ENCODE results near the gene NHS. TPM values are rescaled to one million over a fixed set of nuclear protein-coding genes. Genes with fewer than 3 reads are reported as not detected.
"Not testable (repeated sequence)": the region's sequence is repeated elsewhere in the genome, so short reads cannot be mapped to it uniquely, and the experiment has no call there.

Gene NHS
- polyA plus RNA-seq, 2 of the 4 experiments (the other 2 are of a cell fraction) = 3.6 to 5.0 TPM

DNA sequence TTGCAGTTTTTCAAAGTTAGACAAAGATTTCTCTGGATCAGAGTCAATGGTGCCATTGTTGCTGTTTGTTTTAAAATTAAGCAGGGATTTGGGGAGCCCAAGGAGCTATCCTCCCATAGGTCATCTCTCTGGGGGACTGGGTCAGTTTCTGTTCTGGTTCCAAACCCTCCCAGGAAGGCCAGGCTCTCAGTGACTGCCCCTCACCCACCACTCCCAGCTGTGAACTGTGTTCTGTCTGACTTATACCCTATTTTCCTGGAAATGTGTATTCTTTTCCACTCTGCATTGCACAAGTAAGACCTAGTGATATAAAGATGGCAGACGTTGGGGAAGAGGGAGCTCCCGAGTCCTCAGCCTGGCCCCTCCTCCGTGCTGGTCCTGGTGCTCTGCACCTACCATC, 65.8 kb downstream of the NHS start:
- Histone ChIP-seq H3K4me1 (peaks cover 31% of the 10 kb centered on the region), H3K4me3 (no peak overlapping the region), H3K4me2 (no peak overlapping the region), H3K27ac (no peak overlapping the region), H3K9me3 (no peaks in the 10 kb centered on the region)
- no peak for ATAC-seq
- ChIA-PET POLR2A (no interaction called here), CTCF (interaction anchor here (0.6 to 0.8 kb wide), 3 partner anchors 18 to 836 kb away, joined by 3 read pairs; no protein-coding TSS in a partner anchor)
- no peak for DNase-seq (ENCODE audit: low read depth in 1 of 2, low spot score in 1 of 2)
- TF ChIP-seq POLR2A (IDR thresholded peaks at IDR 0.05; ENCODE audit: low read length) = no peak
- no peak for TF ChIP-seq E2F6 (IDR thresholded peaks at IDR 0.05; ENCODE audit: borderline replicate concordance, low read depth)
- TF ChIP-seq RNF2 (IDR thresholded peaks at IDR 0.05; ENCODE audit: borderline replicate concordance, low read depth) = no peak
- TF ChIP-seq, protein P1, sequence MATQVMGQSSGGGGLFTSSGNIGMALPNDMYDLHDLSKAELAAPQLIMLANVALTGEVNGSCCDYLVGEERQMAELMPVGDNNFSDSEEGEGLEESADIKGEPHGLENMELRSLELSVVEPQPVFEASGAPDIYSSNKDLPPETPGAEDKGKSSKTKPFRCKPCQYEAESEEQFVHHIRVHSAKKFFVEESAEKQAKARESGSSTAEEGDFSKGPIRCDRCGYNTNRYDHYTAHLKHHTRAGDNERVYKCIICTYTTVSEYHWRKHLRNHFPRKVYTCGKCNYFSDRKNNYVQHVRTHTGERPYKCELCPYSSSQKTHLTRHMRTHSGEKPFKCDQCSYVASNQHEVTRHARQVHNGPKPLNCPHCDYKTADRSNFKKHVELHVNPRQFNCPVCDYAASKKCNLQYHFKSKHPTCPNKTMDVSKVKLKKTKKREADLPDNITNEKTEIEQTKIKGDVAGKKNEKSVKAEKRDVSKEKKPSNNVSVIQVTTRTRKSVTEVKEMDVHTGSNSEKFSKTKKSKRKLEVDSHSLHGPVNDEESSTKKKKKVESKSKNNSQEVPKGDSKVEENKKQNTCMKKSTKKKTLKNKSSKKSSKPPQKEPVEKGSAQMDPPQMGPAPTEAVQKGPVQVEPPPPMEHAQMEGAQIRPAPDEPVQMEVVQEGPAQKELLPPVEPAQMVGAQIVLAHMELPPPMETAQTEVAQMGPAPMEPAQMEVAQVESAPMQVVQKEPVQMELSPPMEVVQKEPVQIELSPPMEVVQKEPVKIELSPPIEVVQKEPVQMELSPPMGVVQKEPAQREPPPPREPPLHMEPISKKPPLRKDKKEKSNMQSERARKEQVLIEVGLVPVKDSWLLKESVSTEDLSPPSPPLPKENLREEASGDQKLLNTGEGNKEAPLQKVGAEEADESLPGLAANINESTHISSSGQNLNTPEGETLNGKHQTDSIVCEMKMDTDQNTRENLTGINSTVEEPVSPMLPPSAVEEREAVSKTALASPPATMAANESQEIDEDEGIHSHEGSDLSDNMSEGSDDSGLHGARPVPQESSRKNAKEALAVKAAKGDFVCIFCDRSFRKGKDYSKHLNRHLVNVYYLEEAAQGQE (IDR thresholded peaks at IDR 0.05) = no peak
- no peak for TF ChIP-seq ATOH8 (CRISPR knock-in tag; IDR thresholded peaks at IDR 0.05; ENCODE audit: low read depth)
- no peak for TF ChIP-seq RARB (CRISPR knock-in tag; IDR thresholded peaks at IDR 0.05)
- FAIRE-seq = no peak
- WGBS (ENCODE audit: missing lambda C conversion rate) = 80% methylated on average over 3 of the region's 3 CpGs

GRCh38 chrX:17441965-17442364, 67.0 kb downstream of the NHS start:
- Histone ChIP-seq H3K4me3 (no peak overlapping the region), H3K4me1 (peaks cover 36% of the 10 kb centered on the region), H3K27ac (no peak overlapping the region; a peak in 1 of 6 replicates), H3K4me2 (no peak overlapping the region), H3K9me3 (no peaks in the 10 kb centered on the region)
- ChIA-PET POLR2A (no interaction called here), CTCF (interaction anchor here (1.8 kb wide), 1 partner anchor 149 kb away, joined by 3 read pairs; no protein-coding TSS in a partner anchor)
- TF ChIP-seq POLR2AphosphoS2 (conservative IDR thresholded peaks at IDR 0.05; ENCODE audit: low read length) = no peak
- TF ChIP-seq MAFK (IDR thresholded peaks at IDR 0.05; ENCODE audit: partially characterized antibody) = peak; percentile 9
- no peak for FAIRE-seq
- no peak for DNase-seq (ENCODE audit: low read depth in 1 of 2, low spot score in 1 of 2)
- peak in 1 of 2 experiments; percentile 45; a peak in 1 of 6 replicates for ATAC-seq

DNA sequence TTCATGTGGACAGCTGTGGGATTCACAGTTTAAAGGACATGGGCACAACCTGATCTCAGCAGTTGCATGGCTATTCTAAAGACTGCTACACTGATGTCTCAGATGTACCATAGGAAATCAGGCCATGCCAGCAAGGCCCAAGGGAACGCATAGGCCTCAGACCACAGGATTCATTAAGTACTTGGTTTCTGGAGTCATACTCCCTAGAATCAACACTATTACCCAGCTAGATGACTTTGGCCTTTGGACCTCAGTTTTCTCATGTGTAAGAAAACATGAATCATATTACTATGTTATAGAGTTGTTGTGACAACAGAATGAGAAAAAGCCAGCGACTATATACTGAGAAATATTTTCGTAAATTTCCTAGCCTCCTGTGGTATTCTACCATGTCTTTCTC, 67.9 kb downstream of the NHS start:
- ChIA-PET POLR2A (no interaction called here), CTCF (interaction anchor here (1.6 to 1.8 kb wide), 2 partner anchors 114 to 148 kb away, joined by 3 read pairs; no protein-coding TSS in a partner anchor)
- WGBS (ENCODE audit: missing lambda C conversion rate) = 91% methylated on average over 3 of the region's 3 CpGs

GRCh38 chrX:17443556-17443955, 68.6 kb downstream of the NHS start:
- no peak overlapping the region for H3K27ac ChIP-seq
- H3K9me3 ChIP-seq = no peaks in the 10 kb centered on the region
- WGBS (ENCODE audit: missing lambda C conversion rate) = 89% methylated on average over 4 of the region's 4 CpGs
- no peak for TF ChIP-seq SMC3 (IDR thresholded peaks at IDR 0.05)
- no peak for TF ChIP-seq FOSB (CRISPR knock-in tag; IDR thresholded peaks at IDR 0.05)
- no peak overlapping the region for H3K4me2 ChIP-seq
- ChIA-PET POLR2A (no interaction called here), CTCF (interaction anchor here (1.0 to 1.6 kb wide), 2 partner anchors 30 to 114 kb away, joined by 3 read pairs; no protein-coding TSS in a partner anchor)
- no peak for DNase-seq (ENCODE audit: low read depth in 1 of 2, low spot score in 1 of 2)
- FAIRE-seq = no peak
- no peak for ATAC-seq
- H3K4me1 ChIP-seq = peaks cover 52% of the 10 kb centered on the region
- H3K4me3 ChIP-seq = no peak overlapping the region

More for the DNA sequence above, 67.9 kb downstream of the NHS start:
- DNase-seq (ENCODE audit: low read depth in 1 of 2, low spot score in 1 of 2) (peak in 1 of 2 experiments; percentile 34), ATAC-seq (peak in 1 of 2 experiments; percentile 25; a peak in 2 of 6 replicates), FAIRE-seq (no peak)
- TF ChIP-seq ZFP36 (IDR thresholded peaks at IDR 0.05; ENCODE audit: borderline replicate concordance, partially characterized antibody) (no peak), RFX5 (IDR thresholded peaks at IDR 0.05) (no peak), GATA3 (IDR thresholded peaks at IDR 0.05; ENCODE audit: borderline replicate concordance) (no peak), CBX2 (IDR thresholded peaks at IDR 0.05; ENCODE audit: borderline replicate concordance, low read depth) (no peak), RNF2 (IDR thresholded peaks at IDR 0.05; ENCODE audit: borderline replicate concordance, low read depth) (no peak), CHD4 (IDR thresholded peaks at IDR 0.05; ENCODE audit: borderline replicate concordance) (no peak), ESRRA (IDR thresholded peaks at IDR 0.05; ENCODE audit: borderline replicate concordance, low read length) (no peak)
- Histone ChIP-seq H3K9me3 (no peaks in the 10 kb centered on the region), H3K4me1 (peaks cover 45% of the 10 kb centered on the region), H3K4me2 (no peak overlapping the region), H3K4me3 (no peak overlapping the region), H3K27ac (no peak overlapping the region)

DNA sequence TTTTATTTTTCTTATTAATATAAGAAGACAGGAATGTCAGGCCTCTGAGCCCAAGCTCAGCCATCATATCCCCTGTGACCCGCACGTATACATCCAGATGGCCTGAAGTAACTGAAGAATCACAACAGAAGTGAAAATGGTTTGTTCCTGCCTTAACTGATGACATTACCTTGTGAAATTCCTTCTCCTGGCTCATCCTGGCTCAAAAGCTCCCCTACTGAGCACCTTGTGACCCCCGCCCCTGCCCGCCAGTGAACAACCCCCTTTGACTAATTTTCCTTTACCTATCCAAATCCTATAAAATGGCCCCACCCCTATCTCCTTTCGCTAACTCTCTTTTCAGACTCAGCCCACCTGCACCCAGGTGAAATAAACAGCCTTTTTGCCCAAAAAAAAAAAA, 71.3 kb downstream of the NHS start:
- H3K4me3 ChIP-seq; POLR2A ChIA-PET; H3K9me3 ChIP-seq; ATAC-seq; FAIRE-seq; H3K27ac ChIP-seq; DNase-seq (ENCODE audit: low read depth in 1 of 2, low spot score in 1 of 2); H3K4me2 ChIP-seq: not testable (repeated sequence)
- CTCF ChIA-PET = interaction anchor here (1.0 kb wide), 1 partner anchor 14 kb away, joined by 4 read pairs; no protein-coding TSS in a partner anchor
- H3K4me1 ChIP-seq = peaks cover 60% of the 10 kb centered on the region
- 94% methylated on average over 5 of the region's 5 CpGs for WGBS (ENCODE audit: missing lambda C conversion rate)

Measured in A549 (cell line).